22Rv1 (cell line): ENCODE results near the gene SH2D4B.

Source experiments
- H3K27ac ChIP-seq: fragments of 450-650 bp; 2 replicates; pipeline ENCODE4 v1.5.1; 2017
- CTCF ChIP-seq: fragments of 450-650 bp; IDR thresholded peaks from 2 replicates; pipeline ENCODE4 v1.5.1; 2017; ENCODE audit warnings: mild to moderate bottlenecking
- ZFX ChIP-seq: fragments of 450-650 bp; IDR thresholded peaks from 2 replicates; pipeline ENCODE4 v1.6.1; 2017; ENCODE audit warnings: antibody characterized with exemption, borderline replicate concordance

Gene SH2D4B

GRCh38 chr10:80600256-80600655 is 62.6 kb downstream of the SH2D4B start:
- no peak for TF ChIP-seq CTCF
- TF ChIP-seq ZFX, result no peak
- no peak overlapping the region for H3K27ac ChIP-seq

GRCh38 chr10:80602881-80603280 is 65.2 kb downstream of the SH2D4B start:
- no peak overlapping the region for H3K27ac ChIP-seq
- TF ChIP-seq ZFX, result no peak
- TF ChIP-seq CTCF, result no peak

DNA sequence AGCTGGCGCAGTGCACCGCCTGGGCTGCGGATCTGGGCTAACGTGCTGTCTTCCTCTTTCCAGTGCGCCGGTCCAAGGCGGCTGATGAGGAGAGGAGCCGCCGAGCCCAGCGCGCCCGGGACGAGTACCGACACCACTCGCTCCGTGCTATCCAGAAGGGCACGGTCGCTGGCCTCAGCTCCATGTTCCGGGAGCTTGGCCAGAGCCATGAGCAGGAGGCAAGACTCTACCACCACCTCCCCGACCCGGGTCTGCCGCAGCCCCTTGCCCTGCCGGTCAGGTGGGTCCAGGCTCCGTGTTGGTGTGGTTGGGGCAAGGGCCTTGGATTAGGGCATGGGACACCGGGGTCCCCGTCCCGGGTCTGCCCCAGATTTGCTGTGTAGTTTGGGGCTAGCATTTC is 65.8 kb downstream of the SH2D4B start:
- H3K27ac ChIP-seq, result no peak overlapping the region

DNA sequence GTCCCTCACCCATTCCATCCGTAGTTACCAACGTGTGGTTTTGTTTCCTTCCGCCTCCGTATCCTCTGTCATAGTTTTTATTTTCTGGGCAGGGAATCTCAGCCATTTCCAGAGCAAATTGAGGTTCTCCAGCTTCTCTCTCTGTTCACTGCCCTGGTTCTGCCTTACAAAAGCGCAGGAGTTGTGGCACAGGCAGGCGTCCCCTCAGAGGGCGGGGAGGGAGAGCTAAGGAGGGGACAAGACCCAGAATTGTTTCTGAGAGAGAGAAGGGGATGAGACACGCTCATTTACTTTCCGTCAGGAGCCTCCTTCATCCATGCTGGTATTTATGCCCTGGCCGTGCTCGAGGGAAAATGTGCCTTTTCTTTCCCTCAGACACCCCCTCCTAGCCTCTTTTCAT is 71.0 kb downstream of the SH2D4B start:
- no peak for TF ChIP-seq ZFX
- TF ChIP-seq CTCF, result no peak
- no peak overlapping the region for H3K27ac ChIP-seq

More for the DNA sequence above, 65.8 kb downstream of the SH2D4B start:
- TF ChIP-seq CTCF (no peak), ZFX (no peak)

DNA sequence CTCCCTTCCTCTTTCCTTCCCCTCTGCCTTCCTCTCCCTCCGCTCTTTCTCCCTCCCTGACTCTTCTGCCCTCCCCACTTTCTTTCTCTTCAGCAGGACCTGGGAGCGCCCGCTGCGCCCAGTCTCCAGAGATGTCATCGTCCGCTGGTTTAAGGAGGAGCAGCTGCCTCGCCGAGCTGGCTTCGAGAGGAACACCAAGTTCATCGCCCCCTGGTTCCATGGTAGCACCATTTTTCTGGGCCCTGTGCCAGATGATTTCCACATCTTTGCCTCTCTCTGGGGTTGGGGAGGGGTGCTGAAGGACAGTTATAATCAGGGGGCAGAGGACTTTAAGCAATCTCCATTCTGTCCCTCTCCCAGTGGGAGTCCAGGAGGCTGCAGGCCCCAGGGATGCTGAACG is 71.6 kb downstream of the SH2D4B start:
- no peak overlapping the region for H3K27ac ChIP-seq
- TF ChIP-seq ZFX (no peak), CTCF (no peak)

DNA sequence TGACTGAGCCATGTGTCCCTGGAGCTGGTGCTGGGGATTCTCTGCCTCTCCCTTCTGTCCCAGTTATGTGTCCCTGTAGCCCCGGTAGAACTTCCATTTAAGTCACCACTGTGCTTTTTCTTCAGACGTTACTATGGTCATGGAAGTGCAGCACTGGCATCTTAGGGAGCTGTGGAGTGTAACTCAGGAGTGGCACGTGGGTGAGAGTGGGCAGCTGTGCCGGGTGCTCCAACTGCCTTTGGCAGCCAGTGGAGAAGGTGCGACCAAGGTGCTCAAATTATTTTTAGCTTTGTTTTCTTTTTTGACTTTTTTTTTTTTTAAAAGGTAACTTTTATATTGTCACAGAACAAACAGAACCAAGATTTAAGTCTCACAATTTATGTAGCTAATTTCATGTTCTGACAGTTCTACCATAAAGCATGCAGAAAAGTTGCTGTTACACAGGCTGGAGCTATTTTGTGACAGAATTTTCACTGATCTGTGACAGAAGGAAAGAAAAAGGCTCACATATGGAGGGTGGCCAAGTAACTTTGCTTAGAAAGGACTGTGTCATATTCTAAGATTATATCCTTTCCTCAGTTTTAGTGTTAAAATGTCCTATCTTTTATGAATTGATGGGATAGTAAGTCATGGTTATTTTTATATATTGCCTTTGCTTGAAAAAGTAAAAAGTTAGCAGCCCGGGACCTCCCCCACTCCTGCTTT is 73.9 kb downstream of the SH2D4B start:
- TF ChIP-seq ZFX (no peak), CTCF (no peak)
- no peak overlapping the region for H3K27ac ChIP-seq

DNA sequence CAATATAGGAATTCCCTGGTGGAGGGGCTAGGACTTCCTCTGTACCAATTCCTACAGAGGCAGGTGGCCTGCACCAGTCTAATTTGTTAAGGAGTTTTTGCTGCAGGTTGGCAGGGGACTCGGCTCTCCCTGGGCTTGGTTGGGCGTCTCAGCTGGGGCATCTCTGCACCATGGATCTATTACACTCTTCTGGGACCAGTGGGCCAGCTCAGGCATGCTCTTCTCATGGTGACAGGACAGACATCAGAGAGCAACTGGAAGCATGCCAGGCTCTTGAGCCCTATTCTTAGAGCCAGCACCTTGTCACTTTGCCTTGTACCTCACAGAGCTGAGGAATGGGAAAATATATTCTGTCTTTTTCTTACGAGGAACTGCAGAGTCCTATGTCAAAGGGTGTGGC is 74.6 kb downstream of the SH2D4B start:
- H3K27ac ChIP-seq, result no peak overlapping the region
- no peak for TF ChIP-seq CTCF
- TF ChIP-seq ZFX, result no peak
